Activated T-cell treated with anti-CD3 and anti-CD28 coated beads, Interleukin-2, amount 50 U/mL, for 4 hours (primary cell): Measurements from ENCODE around the gene ELF5. TPM values are rescaled to one million over a fixed set of nuclear protein-coding genes. Genes with fewer than 3 reads are reported as not detected.

Experiments used
- ATAC-seq, 2 donors: fragments of 200-7000 bp; cut with Tn5 transposase; one replicate each; pipeline ENCODE4 v1.10.0; 2021
- DNase-seq: peaks from one replicate; pipeline ENCODE4 v3.0.0-alpha.2; 2020
- H3K27me3 Mint-ChIP-seq: one replicate; pipeline ENCODE4 v1.8.0; 2021; ENCODE audit warnings: low read depth, mixed read lengths
- H3K36me3 Mint-ChIP-seq: one replicate; pipeline ENCODE4 v1.8.0; 2022; ENCODE audit warnings: mixed read lengths; ENCODE audit not compliant: insufficient read depth
- H3K4me1 Mint-ChIP-seq: one replicate; pipeline ENCODE4 v1.8.0; 2021; ENCODE audit warnings: low read depth, mixed read lengths
- H3K4me3 Mint-ChIP-seq: one replicate; pipeline ENCODE4 v1.8.0; 2021; ENCODE audit warnings: mild to moderate bottlenecking, moderate library complexity, mixed read lengths
- H3K9me3 Mint-ChIP-seq: one replicate; pipeline ENCODE4 v1.8.0; 2021; ENCODE audit warnings: mixed read lengths
- total RNA-seq, 3 donors: library from RNA; stranded (reverse); gene quantifications; one replicate each; pipeline ENCODE4 v1.2.1, GENCODE V29; 2021

Gene ELF5
- total RNA-seq, 3 donors from 2014 or later = not detected

DNA sequence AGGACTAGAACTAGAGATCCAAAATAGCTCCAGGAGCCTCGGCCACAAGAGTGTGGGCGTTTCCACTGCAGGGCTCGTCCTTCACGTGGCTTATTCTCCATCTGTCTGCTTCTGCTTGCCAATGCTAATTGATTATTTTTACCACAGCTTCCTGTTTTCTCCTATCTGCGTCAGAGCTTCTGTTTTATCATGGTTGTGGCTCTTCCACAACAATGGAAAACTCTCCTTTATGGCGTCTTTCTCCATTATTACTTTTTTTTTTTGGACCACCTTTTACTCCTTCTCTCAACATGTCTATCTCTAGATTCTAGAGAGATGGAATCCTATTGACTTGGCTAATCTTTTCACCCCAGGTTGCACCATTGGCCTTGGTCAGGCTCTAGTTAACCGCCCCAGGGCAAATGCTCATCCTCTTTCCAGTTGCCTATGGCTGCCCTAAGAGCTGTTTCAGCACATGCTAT lies 49.0 kb downstream of the ELF5 start:
- H3K27me3 Mint-ChIP-seq = no peaks in the 10 kb centered on the region
- DNase-seq = no peak
- peaks cover 6% of the 10 kb centered on the region for H3K9me3 Mint-ChIP-seq
- H3K4me3 Mint-ChIP-seq = no peak overlapping the region
- H3K4me1 Mint-ChIP-seq = peaks cover 6% of the 10 kb centered on the region
- ATAC-seq = no peak
- H3K36me3 Mint-ChIP-seq = peaks cover 51% of the 10 kb centered on the region

DNA sequence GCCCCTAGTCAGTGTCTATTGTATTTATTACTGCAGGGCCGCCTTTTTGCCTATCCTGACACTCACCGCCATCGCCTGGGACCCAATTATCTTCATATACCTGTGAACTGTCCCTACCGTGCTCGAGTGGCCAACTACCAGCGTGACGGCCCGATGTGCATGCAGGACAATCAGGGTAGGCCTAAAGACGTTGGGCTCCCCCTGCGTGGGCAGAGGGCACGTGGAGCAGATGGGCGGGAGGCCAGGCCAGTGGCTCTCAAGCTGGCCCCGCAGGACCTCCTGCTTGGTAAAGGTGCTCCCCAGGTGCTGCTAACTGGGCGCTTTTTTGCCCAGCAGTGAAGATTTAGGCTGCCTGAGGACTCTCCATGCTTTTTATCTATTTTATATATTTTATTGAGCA lies 52.4 kb downstream of the ELF5 start:
- H3K36me3 Mint-ChIP-seq = peaks cover 50% of the 10 kb centered on the region
- peaks cover 6% of the 10 kb centered on the region for H3K4me1 Mint-ChIP-seq
- no peaks in the 10 kb centered on the region for H3K9me3 Mint-ChIP-seq
- H3K27me3 Mint-ChIP-seq = no peaks in the 10 kb centered on the region
- H3K4me3 Mint-ChIP-seq = no peak overlapping the region
- ATAC-seq = no peak
- no peak for DNase-seq

DNA sequence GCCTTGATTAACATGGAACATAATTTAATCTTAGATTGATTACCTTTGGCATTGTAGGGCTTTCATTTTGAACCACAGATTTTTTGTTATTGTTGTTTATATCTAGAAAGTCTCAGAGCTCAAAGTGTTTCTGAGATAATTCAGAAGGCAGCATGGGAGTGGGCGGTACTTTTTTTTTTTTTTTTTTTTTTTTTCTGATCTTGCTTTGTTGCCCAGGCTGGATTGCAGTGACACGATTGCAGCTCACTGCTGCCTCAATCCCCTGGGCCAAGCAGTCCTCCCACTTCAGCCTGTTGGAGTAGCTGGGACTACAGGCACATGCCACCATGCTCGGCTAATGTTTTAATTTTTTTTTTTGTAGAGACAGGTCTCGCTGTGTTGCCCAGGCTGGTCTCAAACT lies 53.3 kb downstream of the ELF5 start:
- Mint-ChIP-seq H3K36me3 (peaks cover 48% of the 10 kb centered on the region), H3K4me3 (no peak overlapping the region), H3K27me3 (no peaks in the 10 kb centered on the region), H3K9me3 (no peaks in the 10 kb centered on the region), H3K4me1 (peaks cover 6% of the 10 kb centered on the region)
- no peak for ATAC-seq
- no peak for DNase-seq

DNA sequence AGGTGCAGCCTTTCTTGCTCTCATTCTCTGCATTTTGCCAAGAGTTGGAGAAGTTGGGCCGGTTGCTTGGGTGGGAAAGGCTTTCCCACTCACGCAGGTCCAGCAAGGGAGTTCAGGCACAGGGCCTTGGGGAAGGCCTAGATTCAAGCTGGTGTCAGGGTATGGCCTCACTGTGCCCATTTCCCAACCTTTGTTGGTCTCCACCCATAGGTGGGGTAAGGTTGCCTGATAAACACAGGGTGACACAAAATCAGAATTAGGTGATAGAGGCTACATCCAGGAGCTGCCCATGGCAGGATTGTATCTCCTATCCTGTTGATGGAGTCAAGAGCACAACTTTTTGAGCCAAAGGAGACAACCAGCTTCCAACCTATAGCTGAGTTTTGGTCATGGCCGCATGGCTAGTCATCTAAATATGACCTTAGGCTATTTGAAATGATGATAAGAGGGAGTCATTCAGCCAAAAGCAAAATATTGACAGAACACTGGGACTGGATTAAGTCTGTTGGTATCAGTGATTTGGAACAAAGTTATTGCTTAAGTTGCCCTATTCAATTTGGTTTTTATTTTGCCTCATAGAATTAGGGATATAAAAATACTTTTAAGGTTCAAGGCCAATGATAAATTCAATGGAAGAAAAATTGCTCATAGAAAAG lies 54.0 kb downstream of the ELF5 start:
- Mint-ChIP-seq H3K9me3 (no peaks in the 10 kb centered on the region), H3K27me3 (no peaks in the 10 kb centered on the region), H3K4me1 (peaks cover 4% of the 10 kb centered on the region), H3K36me3 (peaks cover 46% of the 10 kb centered on the region), H3K4me3 (no peak overlapping the region)
- DNase-seq = no peak
- no peak for ATAC-seq

DNA sequence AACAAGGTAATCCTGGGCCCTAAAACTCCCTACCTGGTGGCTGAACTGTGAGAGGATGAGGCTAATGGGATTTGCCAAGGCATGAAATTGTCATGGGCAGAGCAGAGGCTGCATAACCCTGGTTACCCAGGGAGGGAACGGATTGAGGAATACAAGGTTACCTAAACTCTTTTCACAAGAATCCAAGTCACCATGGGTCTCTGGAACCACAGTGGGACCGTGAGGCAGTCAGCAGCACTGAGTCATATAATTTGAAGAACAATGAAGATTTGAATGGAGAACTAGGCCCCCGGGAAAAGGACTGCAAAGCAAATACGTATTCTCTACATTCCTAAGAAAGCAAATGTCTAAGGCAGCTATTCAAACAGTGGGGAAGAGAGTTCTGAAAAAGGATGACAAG lies 55.1 kb downstream of the ELF5 start:
- DNase-seq (no peak), ATAC-seq (no peak)
- Mint-ChIP-seq H3K36me3 (peaks cover 42% of the 10 kb centered on the region), H3K9me3 (no peaks in the 10 kb centered on the region), H3K27me3 (no peaks in the 10 kb centered on the region), H3K4me3 (no peak overlapping the region), H3K4me1 (no peaks in the 10 kb centered on the region)

DNA sequence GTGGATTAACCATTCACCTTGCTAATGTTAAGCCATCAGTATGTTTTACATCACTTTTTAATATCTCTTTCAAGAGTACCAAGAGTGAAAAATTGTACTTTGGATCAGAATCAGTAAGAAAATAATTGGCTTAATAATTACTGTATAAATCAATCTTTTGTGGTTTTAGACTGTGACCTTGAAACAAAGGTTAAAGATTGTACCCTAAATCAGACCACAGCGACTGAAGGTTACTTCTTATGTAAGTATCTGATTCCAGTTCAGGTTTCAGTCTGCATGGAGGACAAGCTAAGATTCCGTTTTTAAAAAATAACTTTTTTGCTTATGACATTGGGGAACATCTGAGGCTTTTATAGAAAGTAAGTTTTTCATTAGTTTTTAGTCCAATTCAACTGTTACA lies 56.0 kb downstream of the ELF5 start:
- DNase-seq (no peak), ATAC-seq (no peak)
- Mint-ChIP-seq H3K27me3 (no peaks in the 10 kb centered on the region), H3K36me3 (peaks cover 43% of the 10 kb centered on the region), H3K4me1 (no peaks in the 10 kb centered on the region), H3K4me3 (no peak overlapping the region), H3K9me3 (no peaks in the 10 kb centered on the region)

DNA sequence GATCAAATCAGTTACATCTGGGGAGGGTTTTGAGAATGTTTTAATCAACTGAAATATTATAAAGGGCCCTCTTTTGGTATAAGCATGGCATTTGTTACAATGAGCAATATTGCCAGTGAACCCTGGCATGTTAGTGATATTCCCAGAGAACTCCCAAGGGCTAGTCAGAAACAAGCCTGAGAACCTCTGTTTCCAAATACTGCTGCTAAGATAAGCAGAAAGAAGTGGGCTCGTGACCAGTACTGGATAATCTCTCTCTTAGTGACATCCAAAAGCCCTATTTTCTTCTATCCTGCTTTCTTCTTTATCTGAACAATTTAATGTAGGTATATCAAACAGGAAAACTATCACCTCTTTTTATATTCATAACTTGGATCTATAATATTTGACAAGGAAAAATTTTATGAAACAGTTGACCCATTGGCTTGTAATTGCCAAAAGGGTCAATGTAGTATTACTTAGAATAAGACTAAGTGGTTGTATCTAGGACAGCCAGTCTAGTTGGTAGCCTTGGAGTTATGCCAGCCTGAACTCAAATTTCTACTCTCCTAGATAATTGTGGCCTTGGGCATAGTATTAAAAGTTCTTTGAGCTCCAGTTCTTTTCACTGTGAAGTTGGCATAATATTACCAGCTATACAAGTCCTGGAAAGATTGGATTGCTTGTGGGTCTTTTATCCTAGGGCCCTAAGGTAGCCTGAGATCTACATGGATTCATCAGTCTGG lies 59.1 kb downstream of the ELF5 start:
- ATAC-seq (no peak), DNase-seq (no peak)
- H3K4me3 Mint-ChIP-seq = no peak overlapping the region
- peaks cover 5% of the 10 kb centered on the region for H3K4me1 Mint-ChIP-seq
- no peaks in the 10 kb centered on the region for H3K27me3 Mint-ChIP-seq
- peaks cover 43% of the 10 kb centered on the region for H3K36me3 Mint-ChIP-seq
- H3K9me3 Mint-ChIP-seq = no peaks in the 10 kb centered on the region

DNA sequence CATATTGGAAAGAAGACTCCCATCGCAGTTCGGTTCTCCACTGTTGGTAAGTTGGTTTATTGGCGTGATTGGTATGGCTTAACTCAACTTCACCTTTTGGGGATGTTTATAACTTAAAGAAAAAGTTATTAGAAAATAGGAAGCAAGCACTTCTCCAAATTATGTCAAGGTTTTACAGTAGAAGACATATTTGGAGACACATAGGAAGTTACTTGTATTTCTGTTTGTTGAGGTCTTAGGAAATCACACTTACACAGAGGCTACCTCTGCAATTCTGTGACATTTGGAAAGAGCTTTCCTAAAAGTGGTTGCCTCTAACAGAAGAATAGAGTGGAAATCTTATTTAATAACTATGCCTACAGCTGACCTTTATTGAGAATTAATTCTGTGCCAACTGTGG lies 62.5 kb downstream of the ELF5 start:
- Mint-ChIP-seq H3K27me3 (no peaks in the 10 kb centered on the region), H3K4me3 (no peak overlapping the region), H3K36me3 (peaks cover 31% of the 10 kb centered on the region), H3K9me3 (no peaks in the 10 kb centered on the region), H3K4me1 (peaks cover 29% of the 10 kb centered on the region)
- DNase-seq (no peak), ATAC-seq (no peak)

DNA sequence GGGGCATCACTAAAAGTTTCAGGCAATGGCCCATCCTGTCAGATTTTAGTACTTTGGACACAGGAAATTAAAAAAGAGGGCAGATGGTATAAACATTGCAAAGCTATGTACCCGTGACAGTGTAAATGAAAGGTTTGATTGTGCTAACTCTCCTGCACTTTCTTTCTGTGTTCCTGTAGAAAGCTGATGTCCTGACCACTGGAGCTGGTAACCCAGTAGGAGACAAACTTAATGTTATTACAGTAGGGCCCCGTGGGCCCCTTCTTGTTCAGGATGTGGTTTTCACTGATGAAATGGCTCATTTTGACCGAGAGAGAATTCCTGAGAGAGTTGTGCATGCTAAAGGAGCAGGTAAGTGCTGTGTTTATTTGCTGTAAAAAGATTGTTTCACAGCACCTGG lies 64.6 kb downstream of the ELF5 start:
- no peak for DNase-seq
- no peaks in the 10 kb centered on the region for H3K9me3 Mint-ChIP-seq
- peaks cover 24% of the 10 kb centered on the region for H3K36me3 Mint-ChIP-seq
- H3K4me1 Mint-ChIP-seq = peaks cover 37% of the 10 kb centered on the region
- H3K4me3 Mint-ChIP-seq = no peak overlapping the region
- ATAC-seq = no peak
- no peaks in the 10 kb centered on the region for H3K27me3 Mint-ChIP-seq

DNA sequence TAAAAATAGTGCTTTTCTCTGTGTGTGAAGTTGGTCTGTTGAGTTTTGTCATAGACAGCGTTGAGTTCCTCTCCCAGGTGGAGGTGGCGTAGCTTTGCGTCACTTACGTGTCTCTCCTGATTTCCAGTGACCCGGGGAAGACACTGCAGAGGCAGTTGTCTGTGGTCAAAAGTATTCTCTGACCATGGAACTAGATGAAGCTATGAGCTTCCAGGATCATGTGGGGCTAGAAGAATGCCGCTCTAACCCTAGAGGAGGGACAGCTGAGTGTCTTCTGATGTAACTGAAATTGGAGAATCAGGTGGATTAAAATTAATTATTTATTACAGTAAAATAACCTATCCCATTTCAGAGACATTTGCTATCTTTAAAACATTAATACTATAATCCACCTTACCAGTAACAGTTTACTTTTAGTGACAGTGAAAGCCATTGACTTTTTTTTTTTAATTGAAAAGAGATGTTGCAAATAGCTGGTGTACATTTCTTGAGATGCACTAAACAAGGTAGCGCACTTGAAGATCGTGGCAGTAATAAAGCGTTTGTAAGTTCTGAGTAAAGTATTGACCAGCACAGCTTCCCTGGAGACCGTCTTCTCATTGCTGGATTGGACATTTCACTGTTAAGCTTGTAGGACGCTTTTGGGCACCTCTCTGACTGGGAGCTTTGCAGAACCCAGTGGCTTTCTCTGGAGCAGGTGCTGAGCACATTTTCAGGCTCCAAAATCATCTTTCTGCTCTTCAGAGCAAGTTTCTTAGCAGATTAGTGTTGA lies 65.2 kb downstream of the ELF5 start:
- no peaks in the 10 kb centered on the region for H3K27me3 Mint-ChIP-seq
- no peak for ATAC-seq
- no peak overlapping the region for H3K4me3 Mint-ChIP-seq
- DNase-seq = no peak
- peaks cover 43% of the 10 kb centered on the region for H3K4me1 Mint-ChIP-seq
- H3K36me3 Mint-ChIP-seq = peaks cover 19% of the 10 kb centered on the region
- H3K9me3 Mint-ChIP-seq = no peaks in the 10 kb centered on the region

DNA sequence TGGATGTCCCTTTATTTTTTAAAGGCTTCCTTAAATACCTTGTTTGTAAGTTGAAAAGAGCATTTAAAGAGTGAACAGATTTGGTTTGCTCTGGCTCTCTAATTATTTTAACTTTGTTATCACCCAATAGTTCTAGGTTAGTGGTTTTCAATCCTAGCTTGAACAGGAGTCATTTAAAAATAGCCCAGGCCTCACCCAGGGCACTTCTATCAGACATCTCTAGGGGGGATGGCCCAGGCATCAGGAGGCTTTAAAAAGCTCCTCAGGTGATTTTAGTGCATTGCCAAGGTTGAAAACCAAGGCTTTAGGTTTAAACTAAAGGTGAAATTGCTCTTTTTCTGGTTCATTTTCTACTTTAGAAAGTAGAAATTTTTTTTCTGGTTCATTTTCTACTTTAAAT lies 66.5 kb downstream of the ELF5 start:
- H3K4me1 Mint-ChIP-seq = peaks cover 48% of the 10 kb centered on the region
- H3K9me3 Mint-ChIP-seq = no peaks in the 10 kb centered on the region
- H3K36me3 Mint-ChIP-seq = peaks cover 13% of the 10 kb centered on the region
- H3K27me3 Mint-ChIP-seq = no peaks in the 10 kb centered on the region
- ATAC-seq = no peak
- DNase-seq = no peak
- H3K4me3 Mint-ChIP-seq = no peak overlapping the region

DNA sequence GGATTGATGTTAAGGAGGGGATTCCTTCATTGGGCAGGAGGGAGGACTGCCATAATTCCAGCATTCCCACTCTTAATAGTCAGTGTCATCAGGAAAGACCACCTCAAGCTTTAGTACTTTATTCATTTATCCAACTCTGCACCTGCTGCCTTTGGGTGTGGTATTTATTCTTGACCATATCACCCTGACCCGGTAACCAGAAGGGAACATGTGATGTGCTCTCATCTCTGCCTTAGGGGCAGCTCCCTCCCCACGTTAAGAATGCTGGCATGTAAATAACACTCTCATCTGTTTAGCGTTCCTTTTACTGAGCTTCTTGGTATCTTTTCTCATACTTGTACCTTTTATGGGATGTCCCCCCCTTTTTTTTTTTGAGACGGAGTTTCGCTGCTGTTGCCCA lies 67.2 kb downstream of the ELF5 start:
- no peaks in the 10 kb centered on the region for H3K27me3 Mint-ChIP-seq
- no peak overlapping the region for H3K4me3 Mint-ChIP-seq
- H3K9me3 Mint-ChIP-seq = no peaks in the 10 kb centered on the region
- DNase-seq (no peak), ATAC-seq (no peak)
- H3K36me3 Mint-ChIP-seq = peaks cover 9% of the 10 kb centered on the region
- H3K4me1 Mint-ChIP-seq = peaks cover 48% of the 10 kb centered on the region

DNA sequence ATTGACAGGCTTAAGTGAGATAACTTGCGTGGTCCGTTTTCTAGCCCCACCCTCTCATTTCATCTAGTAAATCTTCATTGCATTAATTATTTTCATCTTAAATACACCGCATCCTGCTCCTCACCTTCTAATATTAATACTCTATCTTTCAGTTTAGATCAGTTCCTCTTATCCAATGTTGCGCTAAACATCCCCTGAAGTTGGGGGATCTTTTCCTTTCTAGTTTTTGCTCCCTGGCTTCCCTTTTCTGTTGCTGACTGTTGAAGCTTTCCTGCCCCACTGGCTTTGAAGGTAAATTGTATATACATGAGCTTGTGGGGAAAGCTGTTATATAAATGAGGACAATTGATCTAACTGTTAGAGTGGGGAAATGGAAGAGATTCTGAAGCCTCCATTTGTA lies 67.6 kb downstream of the ELF5 start:
- Mint-ChIP-seq H3K4me1 (peaks cover 50% of the 10 kb centered on the region), H3K4me3 (no peak overlapping the region), H3K9me3 (no peaks in the 10 kb centered on the region), H3K27me3 (no peaks in the 10 kb centered on the region), H3K36me3 (peaks cover 8% of the 10 kb centered on the region)
- no peak for DNase-seq
- ATAC-seq = no peak

DNA sequence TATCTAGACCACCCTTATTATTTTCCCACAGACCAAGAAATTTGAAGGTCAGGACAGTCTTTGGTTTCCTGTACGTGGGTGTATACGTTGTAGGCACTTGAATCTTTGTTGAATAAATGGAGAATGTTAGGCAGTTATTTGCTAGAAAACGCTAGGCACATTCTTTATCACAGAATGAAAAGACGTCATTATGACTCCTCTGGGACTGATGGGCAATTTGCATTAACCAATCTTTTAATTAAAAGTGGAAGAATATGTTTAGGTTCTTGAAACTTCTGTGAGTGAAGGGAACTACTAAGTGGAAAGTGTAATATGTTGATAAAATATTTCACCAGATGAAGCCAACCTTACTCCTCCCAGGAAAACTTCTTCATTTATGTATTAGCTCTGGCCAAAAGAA lies 69.2 kb downstream of the ELF5 start:
- H3K9me3 Mint-ChIP-seq = no peaks in the 10 kb centered on the region
- no peak overlapping the region for H3K4me3 Mint-ChIP-seq
- H3K27me3 Mint-ChIP-seq = no peaks in the 10 kb centered on the region
- DNase-seq (no peak), ATAC-seq (no peak)
- H3K36me3 Mint-ChIP-seq = peaks cover 2% of the 10 kb centered on the region
- peaks cover 58% of the 10 kb centered on the region for H3K4me1 Mint-ChIP-seq

DNA sequence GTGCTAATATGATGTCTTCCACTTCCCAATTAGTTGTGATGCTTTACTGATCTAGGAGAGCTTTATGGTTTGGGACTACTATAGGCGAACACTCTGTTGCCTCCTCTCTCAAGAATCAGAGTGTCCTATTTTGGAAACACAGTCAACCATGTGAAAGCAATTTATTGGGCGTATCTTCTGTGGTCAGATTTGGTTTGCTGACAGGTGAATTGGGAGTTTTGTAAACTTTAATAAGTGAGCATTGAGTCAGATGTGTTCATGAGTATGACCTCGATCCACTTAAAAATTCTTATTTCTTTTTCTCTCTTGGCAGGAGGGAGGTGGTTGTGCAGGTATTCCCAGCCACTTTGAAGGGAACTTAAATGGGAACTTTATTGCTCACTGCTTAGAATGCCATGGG lies 70.5 kb downstream of the ELF5 start:
- no peak overlapping the region for H3K4me3 Mint-ChIP-seq
- no peaks in the 10 kb centered on the region for H3K27me3 Mint-ChIP-seq
- no peak for DNase-seq
- ATAC-seq = no peak
- no peaks in the 10 kb centered on the region for H3K9me3 Mint-ChIP-seq
- peaks cover 56% of the 10 kb centered on the region for H3K4me1 Mint-ChIP-seq
- H3K36me3 Mint-ChIP-seq = peaks cover 2% of the 10 kb centered on the region
